D721Med (cell line): Measurements from ENCODE around the gene ABCA13.

ENCODE experiments used
- DNase-seq: peaks from one replicate; pipeline ENCODE4 v3.0.0; 2011; ENCODE audit warnings: low spot score; ENCODE audit not compliant: insufficient read length
- FAIRE-seq: peaks from 2 replicates; lab custom pipeline; 2011; peaks lifted over from hg19 to GRCh38; lab: Jason Lieb, UNC
- TF ChIP-seq, protein P1 (sequence below): IDR thresholded peaks from 2 replicates; pipeline ENCODE4 v1.5.1; 2012; ENCODE audit warnings: mild to moderate bottlenecking, control low read depth; ENCODE audit not compliant: insufficient read depth; ENCODE audit errors: missing control alignments

ABCA13 gene

DNA sequence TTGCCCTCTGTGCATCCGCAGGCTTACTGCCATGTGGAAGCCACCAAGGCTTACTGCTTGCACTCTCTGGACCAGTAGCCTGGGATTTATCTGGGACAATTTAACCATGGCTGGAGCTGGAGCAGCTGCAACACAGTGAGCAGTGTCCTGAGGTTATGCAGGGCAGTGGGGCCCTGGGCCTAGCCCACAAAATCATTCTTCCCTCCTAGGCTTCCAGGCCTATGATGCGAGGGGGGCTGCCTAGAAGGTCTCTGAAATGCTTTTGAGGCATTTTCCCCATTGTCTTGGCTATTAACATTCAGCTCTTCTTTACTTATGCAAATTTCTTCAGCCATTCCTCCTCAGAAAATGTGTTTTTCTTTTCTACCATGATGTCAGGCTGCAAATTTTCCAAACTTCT, 439.4 kb downstream of the ABCA13 start:
- no peak for DNase-seq
- no peak for FAIRE-seq
- TF ChIP-seq, protein P1, sequence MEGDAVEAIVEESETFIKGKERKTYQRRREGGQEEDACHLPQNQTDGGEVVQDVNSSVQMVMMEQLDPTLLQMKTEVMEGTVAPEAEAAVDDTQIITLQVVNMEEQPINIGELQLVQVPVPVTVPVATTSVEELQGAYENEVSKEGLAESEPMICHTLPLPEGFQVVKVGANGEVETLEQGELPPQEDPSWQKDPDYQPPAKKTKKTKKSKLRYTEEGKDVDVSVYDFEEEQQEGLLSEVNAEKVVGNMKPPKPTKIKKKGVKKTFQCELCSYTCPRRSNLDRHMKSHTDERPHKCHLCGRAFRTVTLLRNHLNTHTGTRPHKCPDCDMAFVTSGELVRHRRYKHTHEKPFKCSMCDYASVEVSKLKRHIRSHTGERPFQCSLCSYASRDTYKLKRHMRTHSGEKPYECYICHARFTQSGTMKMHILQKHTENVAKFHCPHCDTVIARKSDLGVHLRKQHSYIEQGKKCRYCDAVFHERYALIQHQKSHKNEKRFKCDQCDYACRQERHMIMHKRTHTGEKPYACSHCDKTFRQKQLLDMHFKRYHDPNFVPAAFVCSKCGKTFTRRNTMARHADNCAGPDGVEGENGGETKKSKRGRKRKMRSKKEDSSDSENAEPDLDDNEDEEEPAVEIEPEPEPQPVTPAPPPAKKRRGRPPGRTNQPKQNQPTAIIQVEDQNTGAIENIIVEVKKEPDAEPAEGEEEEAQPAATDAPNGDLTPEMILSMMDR = no peak

DNA sequence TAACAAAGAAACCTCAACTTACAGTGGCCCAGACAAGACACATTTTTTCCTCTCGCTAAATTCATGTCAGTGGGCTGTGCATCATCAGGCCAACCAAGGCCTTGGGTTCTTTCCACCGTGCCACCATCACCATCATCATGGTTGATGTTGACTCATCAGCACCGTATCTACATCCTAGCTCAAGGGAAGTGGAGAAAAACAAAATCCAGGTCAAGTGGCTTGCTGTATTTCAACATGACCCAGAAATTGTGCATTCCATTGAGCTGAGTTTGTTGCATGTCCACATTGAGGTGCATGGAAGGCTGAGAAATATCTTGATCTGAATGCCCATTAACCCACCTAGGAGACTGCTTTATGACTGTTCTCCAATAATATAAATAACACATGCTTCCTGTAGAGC, 440.7 kb downstream of the ABCA13 start:
- TF ChIP-seq, protein P1 = no peak
- no peak for FAIRE-seq

DNA sequence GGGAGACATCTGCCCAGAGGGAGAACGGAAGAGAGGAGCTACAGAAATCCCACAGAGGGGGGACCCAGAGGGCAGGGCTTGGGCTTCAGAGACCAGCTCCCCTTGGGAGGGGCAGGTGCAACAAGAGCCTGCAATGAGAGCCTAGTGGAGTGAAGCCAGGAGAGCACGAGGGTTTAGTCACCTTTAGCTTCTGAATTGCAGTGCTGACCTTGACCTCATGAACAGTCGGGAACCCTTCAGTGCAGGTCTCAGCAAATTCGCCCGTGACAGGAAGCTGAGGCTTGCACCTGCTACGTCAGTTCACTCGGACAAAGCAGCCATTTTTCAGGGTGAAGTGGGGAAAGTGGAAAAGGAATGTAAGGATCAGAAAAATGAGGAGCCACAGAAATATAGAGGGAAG, 446.2 kb downstream of the ABCA13 start:
- TF ChIP-seq, protein P1 = no peak
- DNase-seq = no peak
- no peak for FAIRE-seq

More for the DNA sequence above, 440.7 kb downstream of the ABCA13 start:
- DNase-seq = no peak

DNA sequence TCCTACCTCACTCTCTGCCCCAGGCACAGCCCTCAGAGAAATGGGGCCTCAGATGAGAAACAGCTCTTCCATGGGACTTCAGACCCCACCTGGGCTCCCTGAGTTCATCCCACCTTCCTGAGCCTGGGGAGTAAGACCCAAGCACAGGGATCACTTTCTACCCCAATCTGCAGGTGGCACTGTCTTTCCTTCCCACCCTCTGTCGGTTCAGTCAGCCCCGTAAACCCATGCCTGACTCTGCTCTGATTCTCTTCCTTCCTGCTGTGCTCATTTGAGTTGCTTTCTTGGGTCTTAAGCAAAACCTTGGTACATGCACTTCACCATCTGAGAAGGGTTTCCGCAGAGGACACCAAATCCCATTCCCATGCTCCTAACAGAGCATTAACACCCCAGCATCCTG, 446.7 kb downstream of the ABCA13 start:
- FAIRE-seq (no peak), DNase-seq (no peak)
- TF ChIP-seq, protein P1 = no peak

DNA sequence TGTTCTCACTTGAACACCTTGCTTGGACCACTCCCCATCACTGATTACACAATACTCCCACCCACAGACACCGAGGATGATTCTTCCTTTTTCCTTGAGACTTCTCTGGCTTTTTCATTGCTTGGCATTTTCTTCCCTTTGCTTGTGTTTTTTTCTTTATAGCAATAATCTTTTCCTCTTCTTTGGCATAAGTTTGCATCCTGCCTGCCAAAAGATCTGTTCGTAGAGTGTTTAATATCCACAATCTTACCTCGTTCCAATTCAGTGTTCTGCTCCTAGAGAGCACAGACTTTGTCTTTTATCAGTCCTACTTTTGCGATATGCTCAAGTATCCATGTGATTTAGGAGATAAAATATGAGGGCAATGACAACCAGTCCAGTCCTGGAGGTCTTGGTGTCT, 449.8 kb downstream of the ABCA13 start:
- TF ChIP-seq, protein P1 = no peak
- DNase-seq (no peak), FAIRE-seq (no peak)

DNA sequence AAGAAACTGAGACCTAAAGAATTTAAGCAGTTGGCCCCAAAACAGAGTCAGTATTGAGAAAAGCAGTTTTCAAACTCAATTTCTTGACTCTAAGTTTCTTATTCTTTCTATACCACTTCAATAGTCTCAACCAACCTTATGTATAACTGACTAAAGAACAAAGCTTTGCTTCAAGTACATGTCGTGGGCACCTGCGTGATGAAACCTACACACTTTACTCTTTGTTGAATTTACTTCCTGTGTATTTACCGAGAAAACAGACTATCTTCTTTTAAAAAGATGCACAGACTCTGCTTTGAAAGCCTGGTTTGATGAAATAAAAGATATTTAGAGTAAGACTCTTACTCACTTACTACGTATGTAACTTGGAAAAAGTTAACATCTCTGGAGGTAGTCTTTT, 455.9 kb downstream of the ABCA13 start:
- no peak for FAIRE-seq
- no peak for DNase-seq
- TF ChIP-seq, protein P1 = no peak

DNA sequence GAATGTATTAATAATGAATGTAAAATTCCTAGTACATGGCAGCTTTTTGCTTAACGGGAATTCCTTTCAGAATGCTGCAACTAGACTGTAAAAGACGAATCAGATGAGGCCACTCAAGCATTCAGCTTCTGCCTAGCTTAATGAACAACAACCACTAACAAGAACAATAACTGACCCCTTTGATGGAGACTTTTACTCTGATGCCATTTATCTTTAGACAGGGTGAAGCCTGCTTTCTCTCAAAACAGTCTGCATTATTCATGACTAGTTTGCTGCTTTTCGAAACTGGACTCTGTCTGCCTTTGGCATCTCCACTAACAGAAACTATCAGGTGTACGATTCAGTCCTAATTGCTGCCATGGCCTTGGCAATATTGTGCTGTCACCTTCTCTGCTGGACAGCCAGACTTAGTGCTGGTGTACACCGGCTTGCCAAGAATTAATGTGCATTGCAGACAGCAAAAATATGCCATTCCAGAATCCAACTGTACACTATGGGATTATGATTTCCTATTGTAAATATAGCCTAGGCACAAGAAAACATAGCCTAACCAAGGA, 457.6 kb downstream of the ABCA13 start:
- DNase-seq (no peak), FAIRE-seq (no peak)
- TF ChIP-seq, protein P1 = no peak
